ENCODE measurements around the gene GREM2. TPM values are rescaled to one million over a fixed set of nuclear protein-coding genes. Genes with fewer than 3 reads are reported as not detected.

Gene GREM2
- total RNA-seq, 1 experiment from 2014 or later: not detected

DNA sequence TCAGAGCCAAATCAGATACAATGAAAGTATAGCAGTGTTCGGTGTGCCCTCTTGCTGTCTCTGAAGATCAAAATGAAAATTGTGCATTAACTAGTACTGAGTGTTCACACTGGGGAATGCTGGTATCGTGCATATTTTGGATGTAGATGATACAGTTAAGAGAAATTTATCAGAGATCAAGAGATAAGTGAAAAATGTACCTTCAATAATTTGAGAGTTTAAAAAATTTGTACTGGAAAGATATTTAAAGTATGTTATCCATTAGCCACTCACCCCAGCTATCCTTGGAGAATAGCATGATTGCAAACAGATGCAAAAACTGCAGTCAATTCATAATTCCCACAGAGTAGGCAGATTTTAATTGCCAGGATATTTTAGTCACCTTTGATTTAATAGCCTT is 56.4 kb downstream of the GREM2 start:
- DNase-seq (ENCODE audit: low read depth, low spot score) (no peak), ATAC-seq (no peak)
- CTCF ChIA-PET: no interaction called here
- Histone ChIP-seq H3K4me1 (ENCODE audit: control insufficient read depth, insufficient read depth, low read length) (no peaks in the 10 kb centered on the region), H3K36me3 (ENCODE audit: control insufficient read depth, insufficient read depth, low read length) (no peaks in the 10 kb centered on the region), H3K4me3 (ENCODE audit: low read depth in 2 of 2, low read length in 2 of 2) (no peak overlapping the region), H3K27me3 (ENCODE audit: control insufficient read depth, insufficient read depth, low read length) (no peaks in the 10 kb centered on the region), H3K27ac (ENCODE audit: low read length) (no peak overlapping the region), H3K9me3 (ENCODE audit: control insufficient read depth, insufficient read depth, low read depth, low read length) (peaks cover 5% of the 10 kb centered on the region; the same call in 1 of the 2 replicates)
- TF ChIP-seq, protein P1, sequence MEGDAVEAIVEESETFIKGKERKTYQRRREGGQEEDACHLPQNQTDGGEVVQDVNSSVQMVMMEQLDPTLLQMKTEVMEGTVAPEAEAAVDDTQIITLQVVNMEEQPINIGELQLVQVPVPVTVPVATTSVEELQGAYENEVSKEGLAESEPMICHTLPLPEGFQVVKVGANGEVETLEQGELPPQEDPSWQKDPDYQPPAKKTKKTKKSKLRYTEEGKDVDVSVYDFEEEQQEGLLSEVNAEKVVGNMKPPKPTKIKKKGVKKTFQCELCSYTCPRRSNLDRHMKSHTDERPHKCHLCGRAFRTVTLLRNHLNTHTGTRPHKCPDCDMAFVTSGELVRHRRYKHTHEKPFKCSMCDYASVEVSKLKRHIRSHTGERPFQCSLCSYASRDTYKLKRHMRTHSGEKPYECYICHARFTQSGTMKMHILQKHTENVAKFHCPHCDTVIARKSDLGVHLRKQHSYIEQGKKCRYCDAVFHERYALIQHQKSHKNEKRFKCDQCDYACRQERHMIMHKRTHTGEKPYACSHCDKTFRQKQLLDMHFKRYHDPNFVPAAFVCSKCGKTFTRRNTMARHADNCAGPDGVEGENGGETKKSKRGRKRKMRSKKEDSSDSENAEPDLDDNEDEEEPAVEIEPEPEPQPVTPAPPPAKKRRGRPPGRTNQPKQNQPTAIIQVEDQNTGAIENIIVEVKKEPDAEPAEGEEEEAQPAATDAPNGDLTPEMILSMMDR (IDR thresholded peaks at IDR 0.05): no peak
- TF ChIP-seq POLR2AphosphoS5 (IDR thresholded peaks at IDR 0.05; ENCODE audit: low read depth, low read length) (no peak), REST (IDR thresholded peaks at IDR 0.05; ENCODE audit: insufficient read depth in 1 of 2, low read depth in 2 of 2, low read length in 1 of 2) (no peak), SIN3A (IDR thresholded peaks at IDR 0.05; ENCODE audit: borderline replicate concordance, insufficient read depth, low read depth, low read length) (no peak), TCF7L2 (IDR thresholded peaks at IDR 0.05; ENCODE audit: low read depth, low read length) (no peak)
- BruUV-seq (replicated peaks): no TSS peak
- intact Hi-C loops (cut with micrococcal nuclease; ENCODE audit: unreplicated experiment): no loop called here
- POLR2A ChIA-PET: no interaction called here
- in situ Hi-C loops (cut with HindIII; ENCODE audit: low pct_unique_long_range_greater_than_20kb, low sequenced_read_pairs): no loop called here

- DNase-seq (ENCODE audit: low read depth, low spot score) (no peak), ATAC-seq (no peak)
- Histone ChIP-seq H3K9me3 (ENCODE audit: control insufficient read depth, insufficient read depth, low read depth, low read length) (peaks cover 5% of the 10 kb centered on the region; the same call in 1 of the 2 replicates), H3K36me3 (ENCODE audit: control insufficient read depth, insufficient read depth, low read length) (no peaks in the 10 kb centered on the region), H3K27ac (ENCODE audit: low read length) (no peak overlapping the region), H3K4me3 (ENCODE audit: low read depth in 2 of 2, low read length in 2 of 2) (no peak overlapping the region), H3K27me3 (ENCODE audit: control insufficient read depth, insufficient read depth, low read length) (no peaks in the 10 kb centered on the region), H3K4me1 (ENCODE audit: control insufficient read depth, insufficient read depth, low read length) (no peaks in the 10 kb centered on the region)
- intact Hi-C loops (cut with micrococcal nuclease; ENCODE audit: unreplicated experiment): no loop called here
- CTCF ChIA-PET: no interaction called here
- TF ChIP-seq SIN3A (IDR thresholded peaks at IDR 0.05; ENCODE audit: borderline replicate concordance, insufficient read depth, low read depth, low read length) (no peak), POLR2AphosphoS5 (IDR thresholded peaks at IDR 0.05; ENCODE audit: low read depth, low read length) (no peak), TCF7L2 (IDR thresholded peaks at IDR 0.05; ENCODE audit: low read depth, low read length) (no peak), REST (IDR thresholded peaks at IDR 0.05; ENCODE audit: insufficient read depth in 1 of 2, low read depth in 2 of 2, low read length in 1 of 2) (no peak)
- TF ChIP-seq, protein P1 (IDR thresholded peaks at IDR 0.05): no peak
- in situ Hi-C loops (cut with HindIII; ENCODE audit: low pct_unique_long_range_greater_than_20kb, low sequenced_read_pairs): no loop called here
- POLR2A ChIA-PET: no interaction called here
- BruUV-seq (replicated peaks): no TSS peak
These were observed 58.6 kb downstream of the GREM2 start for GRCh38 chr1:240553351-240553750.
